HEK293T (cell line): Measurements from ENCODE around the gene ZNF414.

ENCODE experiments used
- CTCF ChIA-PET: fragments of 350-600 bp; formaldehyde crosslinking; extraction: SDS; loops from one replicate; lab custom pipeline; 2021; ENCODE audit warnings: antibody characterized with exemption, inconsistent platforms; lab: Yijun Ruan, JAX
- POLR2A ChIA-PET: fragments of 350-600 bp; formaldehyde crosslinking; extraction: SDS; loops from one replicate; lab custom pipeline; 2020; ENCODE audit warnings: antibody characterized with exemption, inconsistent platforms; lab: Yijun Ruan, JAX
- DNase-seq: peaks from one replicate; pipeline ENCODE4 v3.0.0; 2012; ENCODE audit warnings: mixed read lengths; ENCODE audit errors: extremely low spot score
- ARNT ChIP-seq: fragments of 450-650 bp; IDR thresholded peaks from 2 replicates; pipeline ENCODE4 v1.6.1; 2017; ENCODE audit warnings: mild to moderate bottlenecking
- BHLHE40 ChIP-seq: fragments of 450-650 bp; IDR thresholded peaks from 2 replicates; pipeline ENCODE4 v1.6.1; 2016; ENCODE audit warnings: mild to moderate bottlenecking, moderate library complexity, borderline replicate concordance
- CTBP1 ChIP-seq: fragments of 450-650 bp; IDR thresholded peaks from 2 replicates; pipeline ENCODE4 v1.6.1; 2016; ENCODE audit warnings: borderline replicate concordance
- ELF4 ChIP-seq: fragments of 450-650 bp; IDR thresholded peaks from 2 replicates; pipeline ENCODE4 v1.6.1; 2017; ENCODE audit warnings: antibody characterized with exemption
- FOXA1 ChIP-seq: fragments of 450-650 bp; IDR thresholded peaks from 2 replicates; pipeline ENCODE4 v1.6.1; 2016; ENCODE audit warnings: mild to moderate bottlenecking
- FOXK2 ChIP-seq: fragments of 450-650 bp; IDR thresholded peaks from 2 replicates; pipeline ENCODE4 v1.6.1; 2016; ENCODE audit warnings: mild to moderate bottlenecking
- FOXM1 ChIP-seq: fragments of 450-650 bp; IDR thresholded peaks from 2 replicates; pipeline ENCODE4 v1.6.1; 2017; ENCODE audit warnings: mild to moderate bottlenecking, borderline replicate concordance
- HDGF ChIP-seq: fragments of 450-650 bp; IDR thresholded peaks from 2 replicates; pipeline ENCODE4 v1.6.1; 2017; ENCODE audit warnings: antibody characterized with exemption, borderline replicate concordance
- L3MBTL2 ChIP-seq: fragments of 450-650 bp; conservative IDR thresholded peaks from 2 replicates; pipeline ENCODE4 v1.6.1; 2016; ENCODE audit warnings: mild to moderate bottlenecking
- LEF1 ChIP-seq: fragments of 450-650 bp; IDR thresholded peaks from 2 replicates; pipeline ENCODE4 v1.6.1; 2017; ENCODE audit warnings: mild to moderate bottlenecking, borderline replicate concordance
- NFRKB ChIP-seq: fragments of 450-650 bp; IDR thresholded peaks from 2 replicates; pipeline ENCODE4 v1.6.1; 2016; ENCODE audit warnings: mild to moderate bottlenecking, moderate library complexity
- PKNOX1 ChIP-seq: fragments of 450-650 bp; IDR thresholded peaks from 2 replicates; pipeline ENCODE4 v1.6.1; 2016
- SP1 ChIP-seq: fragments of 450-650 bp; IDR thresholded peaks from 2 replicates; pipeline ENCODE4 v1.6.1; 2017
- SUZ12 ChIP-seq: fragments of 450-650 bp; IDR thresholded peaks from 2 replicates; pipeline ENCODE4 v1.6.1; 2016; ENCODE audit warnings: mild to moderate bottlenecking
- TARDBP ChIP-seq: fragments of 450-650 bp; IDR thresholded peaks from 2 replicates; pipeline ENCODE4 v1.6.1; 2016
- ZNF384 ChIP-seq: fragments of 450-650 bp; IDR thresholded peaks from 2 replicates; pipeline ENCODE4 v1.6.1; 2016

ZNF414 gene

DNA sequence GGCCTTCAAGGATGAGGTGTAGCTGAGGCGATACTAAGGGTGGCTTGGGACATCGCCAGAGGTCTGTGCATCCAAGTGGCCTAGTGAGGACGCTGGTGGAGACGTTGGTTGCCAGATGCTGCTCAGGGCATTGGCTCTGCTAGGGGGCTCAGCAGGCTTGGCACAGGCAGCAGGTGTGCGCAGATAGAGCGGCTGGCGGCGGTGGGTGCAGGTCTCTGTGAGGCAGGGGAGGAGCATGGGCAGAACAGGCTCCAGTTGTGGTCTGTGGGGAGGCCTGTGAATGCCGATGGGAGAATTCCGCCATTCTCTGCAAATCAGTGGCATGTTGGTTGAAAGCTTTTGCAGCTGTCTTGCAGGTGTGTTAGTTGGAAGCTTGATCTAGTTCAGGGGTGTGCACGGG, 32.8 kb downstream of the ZNF414 start:
- POLR2A ChIA-PET: interaction anchor here (0.6 kb wide), 1 partner anchor 32 kb away, joined by 3 read pairs; no protein-coding TSS in a partner anchor
- TF ChIP-seq PKNOX1: no peak
- no peak for TF ChIP-seq FOXA1
- TF ChIP-seq BHLHE40: no peak
- TF ChIP-seq HDGF: no peak
- no peak for TF ChIP-seq NFRKB
- no peak for TF ChIP-seq LEF1
- no peak for TF ChIP-seq TARDBP
- no peak for TF ChIP-seq ELF4
- TF ChIP-seq ARNT: no peak
- no peak for DNase-seq
- CTCF ChIA-PET: no interaction called here

GRCh38 chr19:8478598-8478997, 35.4 kb downstream of the ZNF414 start:
- POLR2A ChIA-PET: no interaction called here
- TF ChIP-seq TARDBP (no peak), NFRKB (no peak), FOXK2 (no peak), ZNF384 (no peak), PKNOX1 (no peak), FOXM1 (no peak), HDGF (no peak), ELF4 (no peak), SUZ12 (no peak), CTBP1 (no peak), ARNT (no peak), FOXA1 (no peak)
- DNase-seq: no peak
- CTCF ChIA-PET: interaction anchor here (0.6 kb wide), 1 partner anchor 111 kb away, joined by 4 read pairs; no protein-coding TSS in a partner anchor

DNA sequence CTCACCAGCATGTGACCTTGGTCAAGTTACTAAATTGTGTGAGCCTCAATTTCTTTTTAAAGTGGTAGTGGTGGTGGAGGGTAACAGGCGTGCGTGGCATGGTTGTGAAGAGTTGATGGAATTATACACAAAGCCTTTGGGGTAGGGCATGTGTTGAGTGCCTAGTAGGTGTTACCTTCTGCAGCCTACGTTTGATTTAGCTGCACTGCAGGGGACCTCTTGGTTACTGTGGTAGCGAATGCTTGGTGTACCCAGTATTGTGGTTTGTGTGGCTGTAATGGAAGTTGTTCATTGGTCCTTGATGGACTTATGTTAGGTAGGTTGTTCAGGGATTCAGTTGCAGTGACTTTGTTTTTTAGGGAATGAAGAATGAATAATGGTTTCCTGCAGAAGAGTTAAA, 36.1 kb downstream of the ZNF414 start:
- TF ChIP-seq SP1 (no peak), NFRKB (no peak), ELF4 (no peak), HDGF (no peak), FOXA1 (no peak), FOXK2 (no peak), L3MBTL2 (no peak), ZNF384 (no peak), TARDBP (no peak), LEF1 (no peak)
- no peak for DNase-seq
- CTCF ChIA-PET: no interaction called here
- POLR2A ChIA-PET: interaction anchor here (1.6 kb wide), 1 partner anchor 36 kb away, joined by 5 read pairs; the partner anchor contains the start of gene ZNF414

DNA sequence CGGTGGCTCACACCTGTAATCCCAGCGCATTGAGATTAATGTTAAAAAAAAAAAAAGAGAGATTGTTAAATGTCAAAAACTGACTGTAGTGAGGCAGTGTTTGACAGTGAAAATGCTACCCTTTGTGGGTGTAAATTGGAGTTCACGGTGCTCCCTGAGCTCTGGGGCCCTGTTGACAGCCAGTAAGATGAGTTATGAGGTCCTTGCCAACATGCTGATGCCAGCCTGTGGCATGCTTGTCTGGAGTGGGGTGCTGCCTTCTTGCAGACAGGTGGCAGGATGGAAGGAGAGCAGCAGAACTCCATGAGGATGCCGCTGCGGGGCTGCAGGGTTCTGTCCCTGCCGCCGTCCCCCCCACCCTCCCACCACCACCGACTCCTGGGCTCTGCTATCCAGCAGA, 37.4 kb downstream of the ZNF414 start:
- CTCF ChIA-PET: no interaction called here
- TF ChIP-seq FOXA1 (no peak), NFRKB (no peak), L3MBTL2 (no peak), ARNT (no peak), TARDBP (no peak), FOXM1 (no peak), HDGF (no peak), ELF4 (no peak), FOXK2 (no peak), SP1 (no peak), ZNF384 (no peak), SUZ12 (no peak), CTBP1 (no peak), BHLHE40 (no peak)
- POLR2A ChIA-PET: no interaction called here
- no peak for DNase-seq

DNA sequence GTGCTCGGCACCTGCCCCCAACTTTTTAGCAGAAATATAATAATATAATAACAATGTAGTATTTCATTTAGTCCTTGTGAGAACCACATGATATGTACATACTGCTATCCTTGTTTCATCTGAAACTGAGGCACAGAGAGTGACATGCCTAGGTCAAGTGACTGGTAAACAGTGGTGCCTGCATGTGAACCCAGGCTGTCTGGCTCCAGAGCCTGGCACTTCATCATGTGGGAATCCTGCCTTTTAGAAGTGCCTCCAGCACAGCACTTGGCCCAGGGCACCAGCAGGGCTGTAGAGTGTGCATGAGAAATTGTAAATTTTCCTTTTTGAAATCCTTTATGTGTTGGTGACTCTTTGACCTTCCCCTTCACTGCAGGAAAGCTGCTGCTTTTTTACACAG, 39.0 kb downstream of the ZNF414 start:
- CTCF ChIA-PET: no interaction called here
- TF ChIP-seq LEF1 (no peak), TARDBP (no peak), FOXM1 (no peak), ELF4 (no peak), SUZ12 (no peak), ZNF384 (no peak), NFRKB (no peak), PKNOX1 (no peak), SP1 (no peak), FOXA1 (no peak), L3MBTL2 (no peak), CTBP1 (no peak), HDGF (no peak), FOXK2 (no peak), ARNT (no peak), BHLHE40 (no peak)
- POLR2A ChIA-PET: no interaction called here

DNA sequence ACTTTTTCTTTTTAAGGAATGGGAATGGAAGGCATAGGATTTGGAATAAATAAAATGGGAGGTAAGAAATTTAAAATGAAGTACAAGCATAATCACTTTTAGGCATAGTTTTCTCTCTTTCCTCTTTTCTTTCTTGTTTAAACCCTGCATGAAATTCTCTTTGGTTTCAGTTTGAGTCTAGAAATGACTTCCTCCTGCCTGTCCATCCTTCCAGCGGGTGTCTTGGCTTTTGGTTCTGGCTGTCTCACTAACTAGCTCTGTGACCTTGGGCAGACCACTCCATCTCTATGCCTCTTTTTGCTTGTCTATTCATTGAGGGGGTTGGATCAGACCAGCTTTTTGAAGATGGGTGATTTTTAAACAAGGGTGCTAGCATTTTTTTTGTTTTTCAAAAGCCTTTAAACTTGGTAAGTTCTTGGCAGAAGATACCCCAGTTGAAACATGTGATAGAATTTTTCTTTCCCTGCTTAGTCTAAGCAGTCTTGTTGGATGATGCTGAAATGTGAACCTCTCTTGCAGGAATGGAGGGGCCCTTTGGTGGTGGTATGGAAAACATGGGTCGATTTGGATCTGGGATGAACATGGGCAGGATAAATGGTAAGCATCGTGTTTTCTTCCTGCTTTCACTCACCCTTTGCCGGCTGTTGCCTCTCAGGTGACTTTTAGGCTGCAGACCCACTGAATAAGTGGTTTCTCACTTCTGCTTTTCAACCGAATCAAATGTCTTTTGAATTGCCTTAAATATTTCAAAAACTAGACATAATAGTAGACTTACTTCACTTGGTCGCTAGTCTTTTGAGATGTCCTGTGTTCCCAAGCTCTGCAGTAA, 40.1 kb downstream of the ZNF414 start:
- ChIA-PET POLR2A (no interaction called here), CTCF (no interaction called here)
- TF ChIP-seq TARDBP: no peak
- no peak for TF ChIP-seq L3MBTL2
- TF ChIP-seq SUZ12: no peak
- no peak for TF ChIP-seq HDGF
- no peak for TF ChIP-seq NFRKB
- no peak for TF ChIP-seq FOXA1
- no peak for TF ChIP-seq PKNOX1
- TF ChIP-seq FOXK2: no peak
- no peak for TF ChIP-seq BHLHE40
- no peak for TF ChIP-seq LEF1
- TF ChIP-seq ELF4: no peak
- no peak for TF ChIP-seq SP1
- no peak for DNase-seq

More for the DNA sequence above, 39.0 kb downstream of the ZNF414 start:
- DNase-seq: no peak
